OCI-LY7 (cell line): ENCODE measurements around the gene STAB1. TPM values are rescaled to one million over a fixed set of nuclear protein-coding genes. Genes with fewer than 3 reads are reported as not detected.

ENCODE experiments used
- BruUV-seq: library from RNA; stranded (reverse); fragments of 400-500 nt; replicated peaks from 2 replicates; lab custom pipeline; 2021; lab: Mats Ljungman, UMichigan
- CTCF ChIA-PET: fragments of 300-600 bp; sonication (Branson Sonifier 250); formaldehyde crosslinking; loops from one replicate; lab custom pipeline; 2022; ENCODE audit warnings: antibody characterized with exemption; ENCODE audit not compliant: unreplicated experiment; lab: Charles Lee
- POLR2A ChIA-PET: fragments of 300-600 bp; sonication (Branson Sonifier 250); formaldehyde crosslinking; loops from one replicate; lab custom pipeline; 2022; ENCODE audit warnings: antibody characterized with exemption; lab: Charles Lee
- DNase-seq: peaks from one replicate; pipeline ENCODE4 v3.0.0-alpha.2; 2015; ENCODE audit warnings: low spot score
- H2AFZ ChIP-seq: fragments of 200-600 bp; sonication (generic), shearing (Covaris generic); 2 replicates; pipeline ENCODE4 v1.6.1; 2014; ENCODE audit warnings: mild to moderate bottlenecking, antibody characterized with exemption, low read length, moderate library complexity
- H3K27ac ChIP-seq: fragments of 200-600 bp; sonication (generic); 2 replicates; pipeline ENCODE4 v1.5.1; 2014; ENCODE audit warnings: mixed run types, low read depth, mild to moderate bottlenecking, moderate library complexity, low read length, inconsistent platforms; ENCODE audit not compliant: poor library complexity, severe bottlenecking
- H3K36me3 ChIP-seq: fragments of 200-600 bp; sonication (generic); 2 replicates; pipeline ENCODE4 v1.6.1; 2014; ENCODE audit warnings: mild to moderate bottlenecking, antibody characterized with exemption, low read length, moderate library complexity, mixed read lengths; ENCODE audit not compliant: insufficient read depth
- H3K4me1 ChIP-seq: fragments of 200-600 bp; sonication (generic); 2 replicates; pipeline ENCODE4 v1.5.1; 2014; ENCODE audit warnings: mild to moderate bottlenecking, low read length; ENCODE audit not compliant: insufficient read depth, poor library complexity, severe bottlenecking
- H3K4me2 ChIP-seq: fragments of 200-600 bp; sonication (generic); 2 replicates; pipeline ENCODE4 v1.6.1; 2014; ENCODE audit warnings: mild to moderate bottlenecking, low read length
- H3K4me3 ChIP-seq: fragments of 200-600 bp; sonication (generic); 2 replicates; pipeline ENCODE4 v1.5.1; 2014; ENCODE audit warnings: mild to moderate bottlenecking, low read depth, low read length; ENCODE audit not compliant: poor library complexity, severe bottlenecking
- H3K79me2 ChIP-seq: fragments of 200-600 bp; sonication (generic); 2 replicates; pipeline ENCODE4 v1.6.1; 2016; ENCODE audit warnings: low read depth, mild to moderate bottlenecking, low read length, moderate library complexity, mixed read lengths; ENCODE audit not compliant: insufficient read depth
- H3K9me2 ChIP-seq: fragments of 200-600 bp; sonication (generic); 2 replicates; pipeline ENCODE4 v1.6.1; 2016; ENCODE audit warnings: mild to moderate bottlenecking, low read length, mixed read lengths; ENCODE audit not compliant: insufficient read depth
- H3K9me3 ChIP-seq: fragments of 200-600 bp; sonication (generic); 2 replicates; pipeline ENCODE4 v1.6.1; 2014; ENCODE audit warnings: mild to moderate bottlenecking, mixed run types, low read length, mixed read lengths
- H4K20me1 ChIP-seq: fragments of 200-600 bp; sonication (generic); 2 replicates; pipeline ENCODE4 v1.6.1; 2014; ENCODE audit warnings: mild to moderate bottlenecking, antibody characterized with exemption, low read length, moderate library complexity, mixed read lengths; ENCODE audit not compliant: insufficient read depth
- CTCF ChIP-seq: fragments of 200-600 bp; sonication (generic); conservative IDR thresholded peaks from 2 replicates; pipeline ENCODE4 v1.5.1; 2014; ENCODE audit warnings: mild to moderate bottlenecking, antibody characterized with exemption, low read length, moderate library complexity, mixed read lengths
- EZH2phosphoT487 ChIP-seq: fragments of 200-600 bp; sonication (generic); IDR thresholded peaks from 2 replicates; pipeline ENCODE4 v1.6.1; 2018; ENCODE audit warnings: low read depth, borderline replicate concordance, mild to moderate bottlenecking, mixed run types, antibody characterized with exemption, low read length, moderate library complexity, mixed read lengths
- intact Hi-C: fragments of 100-400 bp; cut with micrococcal nuclease; formaldehyde crosslinking; loops from one replicate; pipeline ENCODE4 v1.10.0; 2022; ENCODE audit not compliant: unreplicated experiment
- total RNA-seq, 2 experiments: library from RNA; depleted of rRNA in 1 of 2; stranded (reverse); fragments of >200 nt in 1 of 2; shearing (Covaris generic) in 1 of 2; gene quantifications; 2 replicates each; pipeline ENCODE4 v1.2.3, GENCODE V29; 2014 to 2022

The STAB1 gene
- total RNA-seq, 2 experiments from 2014 or later: not detected

- ChIA-PET POLR2A (no interaction called here), CTCF (no interaction called here)
- BruUV-seq: no TSS peak
- no peaks in the 10 kb centered on the region for H3K4me1 ChIP-seq
- TF ChIP-seq EZH2phosphoT487 (no peak), CTCF (no peak)
- peaks cover 35% of the 10 kb centered on the region; the same call in 1 of the 2 replicates for H3K36me3 ChIP-seq
- no peak overlapping the region for H3K4me3 ChIP-seq
- intact Hi-C loops: no loop called here
- H4K20me1 ChIP-seq: no peaks in the 10 kb centered on the region
- no peaks in the 10 kb centered on the region for H3K9me2 ChIP-seq
- no peak overlapping the region for H2AFZ ChIP-seq
- no peaks in the 10 kb centered on the region for H3K79me2 ChIP-seq
- no peak overlapping the region for H3K27ac ChIP-seq
- no peaks in the 10 kb centered on the region for H3K9me3 ChIP-seq
- DNase-seq: no peak
- no peak overlapping the region for H3K4me2 ChIP-seq
Measured at GRCh38 chr3:52494445-52494844, 693 bp upstream of the STAB1 start.

- ChIA-PET CTCF (no interaction called here), POLR2A (no interaction called here)
- no peaks in the 10 kb centered on the region for H3K79me2 ChIP-seq
- H3K27ac ChIP-seq: no peak overlapping the region
- no peak for DNase-seq
- BruUV-seq: no TSS peak
- intact Hi-C loops: no loop called here
- no peaks in the 10 kb centered on the region for H3K4me1 ChIP-seq
- peaks cover 21% of the 10 kb centered on the region; the same call in 1 of the 2 replicates for H3K36me3 ChIP-seq
- H3K9me2 ChIP-seq: no peaks in the 10 kb centered on the region
- H3K9me3 ChIP-seq: no peaks in the 10 kb centered on the region
- no peaks in the 10 kb centered on the region for H4K20me1 ChIP-seq
- no peak overlapping the region for H3K4me3 ChIP-seq
- no peak overlapping the region for H2AFZ ChIP-seq
- TF ChIP-seq EZH2phosphoT487 (no peak), CTCF (no peak)
- no peak overlapping the region for H3K4me2 ChIP-seq
Measured at GRCh38 chr3:52495777-52496602, 852 bp downstream of the STAB1 start.
